ENCODE data around the gene RCC2.

The RCC2 gene

GRCh38 chr1:17361687-17362086 is 77.8 kb downstream of the RCC2 start:
- POLR2A ChIA-PET: no interaction called here
- H3K27ac ChIP-seq (ENCODE audit: extremely low read depth, low read depth, low read length): no peak overlapping the region
- H3K4me3 ChIP-seq (ENCODE audit: low read depth, low read length): no peak overlapping the region
- H3K9me3 ChIP-seq (ENCODE audit: control insufficient read depth, insufficient read depth, low read depth, low read length): no peaks in the 10 kb centered on the region
- H3K36me3 ChIP-seq (ENCODE audit: control insufficient read depth in 2 of 2, insufficient read depth in 1 of 2, low read length in 2 of 2): no peaks in the 10 kb centered on the region
- no peak for TF ChIP-seq ZSCAN30 (tag by site-specific recombination; IDR thresholded peaks at IDR 0.05)
- no peak for TF ChIP-seq ZNF791 (tag by site-specific recombination; IDR thresholded peaks at IDR 0.05)
- TF ChIP-seq ZNF423 (tag by site-specific recombination; IDR thresholded peaks at IDR 0.05): no peak
- TF ChIP-seq ZNF391 (tag by site-specific recombination; IDR thresholded peaks at IDR 0.05; ENCODE audit: borderline replicate concordance, low read depth): no peak
- TF ChIP-seq ZSCAN16 (tag by site-specific recombination; IDR thresholded peaks at IDR 0.05): no peak
- no peak for TF ChIP-seq RBAK (tag by site-specific recombination; IDR thresholded peaks at IDR 0.05)
- H3K4me1 ChIP-seq (ENCODE audit: control insufficient read depth, insufficient read depth, low read length): no peaks in the 10 kb centered on the region
- CTCF ChIA-PET: no interaction called here

GRCh38 chr1:17360272-17360956 is 79.1 kb downstream of the RCC2 start:
- TF ChIP-seq ZNF747 (tag by site-specific recombination; IDR thresholded peaks at IDR 0.05) (no peak), ZNF214 (tag by site-specific recombination; IDR thresholded peaks at IDR 0.05; ENCODE audit: borderline replicate concordance) (no peak), ZBTB7A (tag by site-specific recombination; IDR thresholded peaks at IDR 0.05; ENCODE audit: low read depth) (no peak), FEZF1 (tag by site-specific recombination; IDR thresholded peaks at IDR 0.05) (no peak), ZBTB11 (tag by site-specific recombination; conservative IDR thresholded peaks at IDR 0.05; ENCODE audit: low read depth) (no peak), ZNF837 (tag by site-specific recombination; IDR thresholded peaks at IDR 0.05) (no peak), ZNF280C (tag by site-specific recombination; IDR thresholded peaks at IDR 0.05) (no peak), ZNF146 (tag by site-specific recombination; IDR thresholded peaks at IDR 0.05) (no peak), ZNF121 (tag by site-specific recombination; IDR thresholded peaks at IDR 0.05) (no peak), IKZF3 (tag by site-specific recombination; IDR thresholded peaks at IDR 0.05) (no peak), ZBTB1 (tag by site-specific recombination; IDR thresholded peaks at IDR 0.05) (no peak), ZNF529 (tag by site-specific recombination; IDR thresholded peaks at IDR 0.05; ENCODE audit: insufficient replicate concordance) (no peak), PRDM10 (tag by site-specific recombination; IDR thresholded peaks at IDR 0.05) (no peak), ZNF791 (tag by site-specific recombination; IDR thresholded peaks at IDR 0.05) (no peak), ZNF24 (tag by site-specific recombination; IDR thresholded peaks at IDR 0.05) (no peak)
- TF ChIP-seq, protein P1, sequence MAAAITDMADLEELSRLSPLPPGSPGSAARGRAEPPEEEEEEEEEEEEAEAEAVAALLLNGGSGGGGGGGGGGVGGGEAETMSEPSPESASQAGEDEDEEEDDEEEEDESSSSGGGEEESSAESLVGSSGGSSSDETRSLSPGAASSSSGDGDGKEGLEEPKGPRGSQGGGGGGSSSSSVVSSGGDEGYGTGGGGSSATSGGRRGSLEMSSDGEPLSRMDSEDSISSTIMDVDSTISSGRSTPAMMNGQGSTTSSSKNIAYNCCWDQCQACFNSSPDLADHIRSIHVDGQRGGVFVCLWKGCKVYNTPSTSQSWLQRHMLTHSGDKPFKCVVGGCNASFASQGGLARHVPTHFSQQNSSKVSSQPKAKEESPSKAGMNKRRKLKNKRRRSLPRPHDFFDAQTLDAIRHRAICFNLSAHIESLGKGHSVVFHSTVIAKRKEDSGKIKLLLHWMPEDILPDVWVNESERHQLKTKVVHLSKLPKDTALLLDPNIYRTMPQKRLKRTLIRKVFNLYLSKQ (tag by site-specific recombination; IDR thresholded peaks at IDR 0.05; ENCODE audit: borderline replicate concordance): no peak
- ChIA-PET POLR2A (no interaction called here), CTCF (no interaction called here)

More at GRCh38 chr1:17360272-17360956, 79.1 kb downstream of the RCC2 start:
- no peaks in the 10 kb centered on the region for H3K4me1 ChIP-seq (ENCODE audit: control insufficient read depth, insufficient read depth, low read length)
- no peak overlapping the region for H3K4me3 ChIP-seq (ENCODE audit: low read depth, low read length)
- H3K36me3 ChIP-seq (ENCODE audit: control insufficient read depth in 2 of 2, insufficient read depth in 1 of 2, low read length in 2 of 2): no peaks in the 10 kb centered on the region
- no peaks in the 10 kb centered on the region for H3K9me3 ChIP-seq (ENCODE audit: control insufficient read depth, insufficient read depth, low read depth, low read length)
- no peak overlapping the region for H3K27ac ChIP-seq (ENCODE audit: extremely low read depth, low read depth, low read length)

Data from HEK293 (cell line).